Mesendoderm (in vitro differentiated cells): ENCODE data around the gene PITPNM2. TPM values are rescaled to one million over a fixed set of nuclear protein-coding genes. Genes with fewer than 3 reads are reported as not detected.

Source experiments
- DNase-seq: peaks from one replicate; pipeline ENCODE4 v3.0.0; 2013
- H2AK5ac ChIP-seq: 2 replicates; pipeline ENCODE4 v1.6.1; 2013; ENCODE audit warnings: low read length, inconsistent platforms
- H2BK120ac ChIP-seq: 2 replicates; pipeline ENCODE4 v1.6.1; 2013; ENCODE audit warnings: low read depth, mild to moderate bottlenecking, low read length, moderate library complexity, mixed read lengths
- H2BK15ac ChIP-seq: replicated peaks from 2 replicates; pipeline ENCODE4 v1.6.1; 2013; ENCODE audit warnings: low read depth, mild to moderate bottlenecking, moderate library complexity
- H2BK5ac ChIP-seq: 2 replicates; pipeline ENCODE4 v1.6.1; 2013; ENCODE audit warnings: low read length, inconsistent platforms
- H3K18ac ChIP-seq: 2 replicates; pipeline ENCODE4 v1.6.1; 2013; ENCODE audit warnings: mild to moderate bottlenecking, low read length, mixed read lengths
- H3K23ac ChIP-seq: one replicate; pipeline ENCODE4 v1.6.1; 2013; ENCODE audit warnings: low read length
- H3K27ac ChIP-seq: 2 replicates; pipeline ENCODE4 v1.5.1; 2013; ENCODE audit warnings: low read depth, mild to moderate bottlenecking, inconsistent platforms, low read length, moderate library complexity
- H3K27me3 ChIP-seq: 2 replicates; pipeline ENCODE4 v1.6.1; 2013; ENCODE audit warnings: low read length, control low read depth, mild to moderate bottlenecking, inconsistent platforms; ENCODE audit not compliant: insufficient read depth, poor library complexity
- H3K36me3 ChIP-seq: 2 replicates; pipeline ENCODE4 v1.6.1; 2013; ENCODE audit warnings: low read length, inconsistent platforms; ENCODE audit not compliant: control insufficient read depth, insufficient read depth
- H3K4ac ChIP-seq: one replicate; pipeline ENCODE4 v1.6.1; 2013; ENCODE audit warnings: low read depth, mild to moderate bottlenecking, low read length, moderate library complexity
- H3K4me1 ChIP-seq: 2 replicates; pipeline ENCODE4 v1.6.1; 2013; ENCODE audit warnings: low read depth, low read length, inconsistent platforms; ENCODE audit not compliant: control insufficient read depth
- H3K4me2 ChIP-seq: 2 replicates; pipeline ENCODE4 v1.6.1; 2013; ENCODE audit warnings: low read length
- H3K4me3 ChIP-seq: 2 replicates; pipeline ENCODE4 v1.5.1; 2013; ENCODE audit warnings: mild to moderate bottlenecking, low read length
- H3K56ac ChIP-seq: one replicate; pipeline ENCODE4 v1.6.1; 2013; ENCODE audit warnings: low read length
- H3K79me1 ChIP-seq: 2 replicates; pipeline ENCODE4 v1.6.1; 2013; ENCODE audit warnings: low read length, inconsistent platforms
- H3K79me2 ChIP-seq: 2 replicates; pipeline ENCODE4 v1.6.1; 2013; ENCODE audit warnings: mild to moderate bottlenecking, low read length; ENCODE audit not compliant: control insufficient read depth, insufficient read depth
- H3K9ac ChIP-seq: 2 replicates; pipeline ENCODE4 v1.6.1; 2013; ENCODE audit warnings: low read length, inconsistent platforms
- H4K5ac ChIP-seq: one replicate; pipeline ENCODE4 v1.6.1; 2013; ENCODE audit warnings: low read length
- H4K8ac ChIP-seq: one replicate; pipeline ENCODE4 v1.6.1; 2013; ENCODE audit warnings: low read depth, mild to moderate bottlenecking, control low read depth, low read length, moderate library complexity
- WGBS: extraction: QIAGEN DNeasy Blood & Tissue Kit; methylation state at CpG from one replicate; pipeline ENCODE4 v1.1.7; 2013; ENCODE audit warnings: low lambda C conversion rate, missing lambda C conversion rate; ENCODE audit not compliant: insufficient coverage; ENCODE audit errors: extremely low coverage; 5-methylcytosine and 5-hydroxymethylcytosine counted together
- polyA plus RNA-seq, 2 experiments: library from polyadenylated mRNA; stranded (reverse); fragments of 200-250 nt; gene quantifications; one replicate each; pipeline ENCODE4 v1.2.3, GENCODE V29; 2013

The PITPNM2 gene
- 7.1 TPM for polyA plus RNA-seq (2013, experiment 1 of 2)
- polyA plus RNA-seq (2013, experiment 2 of 2): 7.1 TPM

GRCh38 chr12:123150744-123151456 is at the start of gene PITPNM2:
PITPNM2 (minus strand) TSS chr12:123151090; CDS start chr12:123034590, 116,500 bp downstream.
- Histone ChIP-seq H2BK5ac (no peak within 1 kb of the TSS), H3K27me3 (no peaks in the 10 kb centered on the region), H3K4me1 (peaks cover 3% of the 10 kb centered on the region), H3K9ac (peak within 1 kb of the TSS; percentile 86), H3K23ac (peak within 1 kb of the TSS; percentile 94), H2BK15ac (no peak within 1 kb of the TSS), H3K4me3 (peak within 1 kb of the TSS; percentile 49), H3K18ac (peak within 1 kb of the TSS; percentile 97), H3K4me2 (peak within 1 kb of the TSS; percentile 74), H3K27ac (peak within 1 kb of the TSS; percentile 18), H4K5ac (no peak within 1 kb of the TSS), H2BK120ac (peak within 1 kb of the TSS; percentile 73), H3K36me3 (no peaks in the 10 kb centered on the region), H2AK5ac (no peak within 1 kb of the TSS), H3K79me2 (no peaks in the 10 kb centered on the region), H3K56ac (peak within 1 kb of the TSS; percentile 89), H4K8ac (peak within 1 kb of the TSS; percentile 65), H3K79me1 (no peaks in the 10 kb centered on the region), H3K4ac (peak within 1 kb of the TSS; percentile 88)
- peak; percentile 58 for DNase-seq
- no CpG with 5 or more reads among the region's 119 CpGs for WGBS

- H3K9ac ChIP-seq: no peak overlapping the region
- no CpG with 5 or more reads among the region's 7 CpGs for WGBS
- peaks cover 3% of the 10 kb centered on the region for H3K36me3 ChIP-seq
These were observed 49.5 kb upstream of the PITPNM2 start for GRCh38 chr12:123200414-123200813.

GRCh38 chr12:123199936-123200335 is 49.0 kb upstream of the PITPNM2 start:
- Histone ChIP-seq H3K23ac (no peak overlapping the region), H3K9ac (no peak overlapping the region), H3K27ac (no peak overlapping the region), H3K4me3 (no peak overlapping the region), H3K4me1 (no peaks in the 10 kb centered on the region), H3K36me3 (peaks cover 3% of the 10 kb centered on the region), H3K56ac (no peak overlapping the region), H3K79me2 (no peaks in the 10 kb centered on the region), H3K4me2 (no peak overlapping the region), H2BK5ac (no peak overlapping the region), H3K27me3 (no peaks in the 10 kb centered on the region), H3K4ac (no peak overlapping the region), H2BK120ac (no peak overlapping the region), H2BK15ac (no peak overlapping the region), H4K8ac (no peak overlapping the region), H4K5ac (no peak overlapping the region), H3K18ac (no peak overlapping the region), H3K79me1 (no peaks in the 10 kb centered on the region), H2AK5ac (no peak overlapping the region)
- no CpG with 5 or more reads among the region's 3 CpGs for WGBS
- no peak for DNase-seq

More at GRCh38 chr12:123200414-123200813, 49.5 kb upstream of the PITPNM2 start:
- Histone ChIP-seq H4K8ac (no peak overlapping the region), H3K4me1 (no peaks in the 10 kb centered on the region), H3K27ac (no peak overlapping the region), H3K79me2 (no peaks in the 10 kb centered on the region), H2AK5ac (no peak overlapping the region), H2BK120ac (no peak overlapping the region), H3K79me1 (no peaks in the 10 kb centered on the region), H2BK5ac (no peak overlapping the region), H3K18ac (no peak overlapping the region), H3K56ac (no peak overlapping the region), H4K5ac (no peak overlapping the region), H3K4me3 (no peak overlapping the region), H2BK15ac (no peak overlapping the region), H3K4ac (no peak overlapping the region), H3K23ac (no peak overlapping the region), H3K4me2 (no peak overlapping the region), H3K27me3 (no peaks in the 10 kb centered on the region)
- DNase-seq: no peak

- Histone ChIP-seq H2BK120ac (no peak overlapping the region), H4K5ac (no peak overlapping the region), H3K27me3 (no peaks in the 10 kb centered on the region), H3K18ac (no peak overlapping the region), H3K4me1 (no peaks in the 10 kb centered on the region), H3K56ac (no peak overlapping the region), H3K36me3 (no peaks in the 10 kb centered on the region), H3K4me3 (no peak overlapping the region), H3K79me2 (no peaks in the 10 kb centered on the region), H3K9ac (no peak overlapping the region), H3K23ac (no peak overlapping the region), H2BK5ac (no peak overlapping the region), H3K4ac (no peak overlapping the region), H2BK15ac (no peak overlapping the region), H2AK5ac (no peak overlapping the region), H3K79me1 (no peaks in the 10 kb centered on the region), H3K27ac (no peak overlapping the region), H3K4me2 (no peak overlapping the region), H4K8ac (no peak overlapping the region)
- WGBS: no CpG with 5 or more reads among the region's 6 CpGs
- DNase-seq: no peak
These were observed 36.7 kb upstream of the PITPNM2 start for GRCh38 chr12:123187637-123188036.

- no peak overlapping the region for H3K4me2 ChIP-seq
- no peak overlapping the region for H3K4me3 ChIP-seq
- no peaks in the 10 kb centered on the region for H3K36me3 ChIP-seq
- no peak overlapping the region for H2BK120ac ChIP-seq
- no peak overlapping the region for H3K23ac ChIP-seq
- H3K9ac ChIP-seq: no peak overlapping the region
- no peak overlapping the region for H4K5ac ChIP-seq
- no peak overlapping the region for H2BK5ac ChIP-seq
- H3K27me3 ChIP-seq: no peaks in the 10 kb centered on the region
- H3K4me1 ChIP-seq: no peaks in the 10 kb centered on the region
- no peak overlapping the region for H3K4ac ChIP-seq
- no peaks in the 10 kb centered on the region for H3K79me2 ChIP-seq
- no CpG with 5 or more reads among the region's 4 CpGs for WGBS
- H3K27ac ChIP-seq: no peak overlapping the region
- H2AK5ac ChIP-seq: no peak overlapping the region
- H3K56ac ChIP-seq: no peak overlapping the region
- no peak overlapping the region for H4K8ac ChIP-seq
- H3K79me1 ChIP-seq: no peaks in the 10 kb centered on the region
- no peak overlapping the region for H3K18ac ChIP-seq
- H2BK15ac ChIP-seq: no peak overlapping the region
- no peak for DNase-seq
These were observed 29.3 kb upstream of the PITPNM2 start for GRCh38 chr12:123180171-123180570.

GRCh38 chr12:123171967-123172366 is 21.1 kb upstream of the PITPNM2 start:
- Histone ChIP-seq H3K56ac (no peak overlapping the region), H4K8ac (no peak overlapping the region), H3K9ac (no peak overlapping the region), H4K5ac (no peak overlapping the region), H3K27ac (no peak overlapping the region), H3K4ac (no peak overlapping the region), H2BK15ac (no peak overlapping the region), H3K4me3 (no peak overlapping the region), H2BK5ac (no peak overlapping the region), H3K79me2 (no peaks in the 10 kb centered on the region), H2BK120ac (no peak overlapping the region), H3K4me1 (no peaks in the 10 kb centered on the region), H3K79me1 (no peaks in the 10 kb centered on the region), H3K4me2 (no peak overlapping the region), H2AK5ac (no peak overlapping the region), H3K18ac (no peak overlapping the region), H3K23ac (no peak overlapping the region), H3K36me3 (no peaks in the 10 kb centered on the region), H3K27me3 (no peaks in the 10 kb centered on the region)
- no peak for DNase-seq
- no CpG with 5 or more reads among the region's 5 CpGs for WGBS
